IPS-18a (cell line): ENCODE measurements around the gene P2RX7.

Experiments used
- H3K27ac ChIP-seq: one replicate; pipeline ENCODE4 v1.5.1; 2013; ENCODE audit warnings: low read length
- H3K27me3 ChIP-seq: one replicate; pipeline ENCODE4 v1.6.1; 2013; ENCODE audit warnings: mild to moderate bottlenecking, low read length; ENCODE audit not compliant: control insufficient read depth, insufficient read depth
- H3K36me3 ChIP-seq: one replicate; pipeline ENCODE4 v1.6.1; 2013; ENCODE audit warnings: low read depth, low read length; ENCODE audit not compliant: control insufficient read depth
- H3K4me1 ChIP-seq: one replicate; pipeline ENCODE4 v1.6.1; 2013; ENCODE audit warnings: low read depth, low read length; ENCODE audit not compliant: control insufficient read depth
- H3K4me3 ChIP-seq: one replicate; pipeline ENCODE4 v1.5.1; 2013; ENCODE audit warnings: low read length
- H3K9ac ChIP-seq: one replicate; pipeline ENCODE4 v1.6.1; 2013; ENCODE audit warnings: mild to moderate bottlenecking, low read length, moderate library complexity
- H3K9me3 ChIP-seq: one replicate; pipeline ENCODE4 v1.6.1; 2013; ENCODE audit warnings: low read depth, low read length; ENCODE audit not compliant: control insufficient read depth

P2RX7 gene

GRCh38 chr12:121182222-121182893 is 49.7 kb downstream of the P2RX7 start:
- Histone ChIP-seq H3K9me3 (no peaks in the 10 kb centered on the region), H3K36me3 (no peaks in the 10 kb centered on the region), H3K27ac (no peak overlapping the region), H3K4me1 (no peaks in the 10 kb centered on the region), H3K27me3 (no peaks in the 10 kb centered on the region), H3K4me3 (no peak overlapping the region), H3K9ac (no peak overlapping the region)

- Histone ChIP-seq H3K27me3 (no peaks in the 10 kb centered on the region), H3K4me3 (no peak overlapping the region), H3K9ac (no peak overlapping the region), H3K4me1 (no peaks in the 10 kb centered on the region), H3K9me3 (no peaks in the 10 kb centered on the region), H3K36me3 (no peaks in the 10 kb centered on the region), H3K27ac (no peak overlapping the region)
These were observed 51.7 kb downstream of the P2RX7 start for GRCh38 chr12:121184425-121184824.

GRCh38 chr12:121184984-121185889 is 52.6 kb downstream of the P2RX7 start:
- no peaks in the 10 kb centered on the region for H3K9me3 ChIP-seq
- H3K9ac ChIP-seq, result no peak overlapping the region
- no peaks in the 10 kb centered on the region for H3K27me3 ChIP-seq
- H3K4me1 ChIP-seq, result no peaks in the 10 kb centered on the region
- no peaks in the 10 kb centered on the region for H3K36me3 ChIP-seq
- no peak overlapping the region for H3K4me3 ChIP-seq
- H3K27ac ChIP-seq, result no peak overlapping the region

DNA sequence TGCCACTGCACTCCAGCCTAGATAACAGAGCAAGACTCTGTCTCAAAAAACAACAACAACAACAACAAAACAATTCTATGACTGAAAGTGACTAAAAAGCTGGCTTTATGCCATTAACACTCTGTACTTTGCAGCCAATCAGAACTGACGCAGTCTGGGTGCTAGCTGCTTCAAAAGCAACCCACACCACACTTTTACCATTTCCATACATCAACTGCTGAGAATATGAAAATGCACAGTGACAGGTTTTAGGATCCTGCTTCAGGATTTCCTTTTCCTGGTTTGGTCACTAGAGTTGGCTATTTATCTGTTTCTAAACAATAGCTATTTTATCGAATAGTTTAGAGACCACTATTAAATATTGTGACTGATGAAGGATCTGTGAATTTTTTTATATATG is 54.1 kb downstream of the P2RX7 start:
- Histone ChIP-seq H3K9ac (no peak overlapping the region), H3K36me3 (no peaks in the 10 kb centered on the region), H3K27ac (no peak overlapping the region), H3K4me1 (no peaks in the 10 kb centered on the region), H3K27me3 (no peaks in the 10 kb centered on the region), H3K4me3 (no peak overlapping the region), H3K9me3 (no peaks in the 10 kb centered on the region)

DNA sequence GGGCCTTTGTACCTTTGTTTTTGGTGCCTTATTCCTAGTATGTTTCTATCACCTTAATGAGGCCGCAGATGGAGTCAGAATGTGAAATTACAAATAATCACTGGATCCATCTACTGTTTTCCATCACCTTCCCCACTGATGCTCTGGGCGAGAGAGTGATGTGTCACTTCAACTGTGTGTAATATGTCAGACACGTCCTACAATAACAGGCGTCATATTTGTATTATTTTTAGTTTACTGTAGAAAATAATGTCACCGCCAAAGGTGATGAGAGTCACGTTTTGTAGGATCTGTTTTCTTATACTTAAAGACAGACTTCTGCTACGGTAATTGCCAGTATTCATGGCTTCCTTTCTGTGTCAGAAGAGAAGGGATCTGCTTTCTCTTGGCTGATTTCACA is 54.8 kb downstream of the P2RX7 start:
- H3K27ac ChIP-seq, result no peak overlapping the region
- H3K27me3 ChIP-seq, result no peaks in the 10 kb centered on the region
- no peaks in the 10 kb centered on the region for H3K9me3 ChIP-seq
- H3K4me3 ChIP-seq, result no peak overlapping the region
- no peaks in the 10 kb centered on the region for H3K36me3 ChIP-seq
- no peak overlapping the region for H3K9ac ChIP-seq
- no peaks in the 10 kb centered on the region for H3K4me1 ChIP-seq

GRCh38 chr12:121188227-121188626 is 55.6 kb downstream of the P2RX7 start:
- H3K27me3 ChIP-seq, result no peaks in the 10 kb centered on the region
- no peak overlapping the region for H3K9ac ChIP-seq
- no peaks in the 10 kb centered on the region for H3K36me3 ChIP-seq
- H3K4me3 ChIP-seq, result no peak overlapping the region
- H3K9me3 ChIP-seq, result no peaks in the 10 kb centered on the region
- no peaks in the 10 kb centered on the region for H3K4me1 ChIP-seq
- H3K27ac ChIP-seq, result no peak overlapping the region

- Histone ChIP-seq H3K9ac (no peak overlapping the region), H3K36me3 (no peaks in the 10 kb centered on the region), H3K4me3 (no peak overlapping the region), H3K27me3 (no peaks in the 10 kb centered on the region), H3K27ac (no peak overlapping the region), H3K4me1 (no peaks in the 10 kb centered on the region), H3K9me3 (no peaks in the 10 kb centered on the region)
These were observed 56.5 kb downstream of the P2RX7 start for GRCh38 chr12:121189131-121189530.

DNA sequence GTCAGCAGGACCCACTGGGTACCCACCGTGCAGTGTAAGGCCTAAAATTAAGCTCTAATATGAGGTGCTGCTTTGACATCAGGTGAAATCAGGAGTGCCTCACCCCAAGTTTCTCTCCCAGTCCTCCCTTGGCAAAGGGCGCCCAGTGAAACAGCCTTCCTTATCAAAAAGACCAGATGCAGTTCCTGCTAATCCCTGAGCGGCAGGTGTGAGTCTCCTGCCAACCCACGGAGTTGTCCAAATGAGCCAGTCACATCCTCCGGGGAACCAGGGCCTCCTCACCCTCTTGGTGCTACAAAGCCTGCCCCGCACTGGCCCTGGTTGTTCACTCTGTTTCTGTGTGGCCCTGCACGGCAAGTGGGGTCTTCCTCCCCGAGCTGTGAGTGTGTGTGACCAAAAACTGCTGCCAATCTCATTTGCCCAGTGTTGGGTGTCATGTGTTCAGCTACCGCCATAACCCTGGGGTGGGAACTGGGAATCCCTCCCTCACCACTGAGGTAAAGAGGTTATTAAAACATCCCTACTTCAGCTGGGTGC is 57.0 kb downstream of the P2RX7 start:
- no peak overlapping the region for H3K4me3 ChIP-seq

GRCh38 chr12:121190523-121191031 is 57.9 kb downstream of the P2RX7 start:
- H3K9ac ChIP-seq, result no peak overlapping the region
- no peak overlapping the region for H3K4me3 ChIP-seq
- H3K36me3 ChIP-seq, result no peaks in the 10 kb centered on the region
- H3K27me3 ChIP-seq, result no peaks in the 10 kb centered on the region
- H3K4me1 ChIP-seq, result no peaks in the 10 kb centered on the region
- no peaks in the 10 kb centered on the region for H3K9me3 ChIP-seq
- no peak overlapping the region for H3K27ac ChIP-seq

More for the DNA sequence above, 57.0 kb downstream of the P2RX7 start:
- Histone ChIP-seq H3K27ac (no peak overlapping the region), H3K36me3 (no peaks in the 10 kb centered on the region), H3K4me1 (no peaks in the 10 kb centered on the region), H3K9ac (no peak overlapping the region), H3K27me3 (no peaks in the 10 kb centered on the region), H3K9me3 (no peaks in the 10 kb centered on the region)

GRCh38 chr12:121191151-121191550 is 58.5 kb downstream of the P2RX7 start:
- Histone ChIP-seq H3K9ac (no peak overlapping the region), H3K4me3 (no peak overlapping the region), H3K27ac (no peak overlapping the region), H3K27me3 (no peaks in the 10 kb centered on the region), H3K4me1 (no peaks in the 10 kb centered on the region), H3K9me3 (no peaks in the 10 kb centered on the region), H3K36me3 (no peaks in the 10 kb centered on the region)

DNA sequence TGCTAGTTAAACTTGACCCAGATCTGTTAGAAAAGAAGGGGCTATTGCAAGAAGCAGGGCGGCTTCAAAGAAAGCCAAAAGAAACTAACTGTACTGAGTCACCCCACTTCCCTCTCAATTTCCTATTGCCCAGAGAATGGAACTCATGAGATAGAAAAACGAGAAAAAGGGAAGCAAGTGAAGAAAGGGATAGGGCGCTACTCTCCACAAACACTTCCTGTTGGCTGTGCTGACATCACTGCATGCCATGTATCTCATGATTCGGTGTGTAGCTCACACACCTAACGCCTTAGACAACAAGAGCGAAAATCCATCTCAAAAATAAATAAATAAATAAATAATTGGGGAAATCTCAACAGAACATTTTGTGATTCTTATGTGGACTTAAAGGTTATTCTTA is 64.2 kb downstream of the P2RX7 start:
- H3K27ac ChIP-seq, result no peak overlapping the region
- no peaks in the 10 kb centered on the region for H3K27me3 ChIP-seq
- no peaks in the 10 kb centered on the region for H3K36me3 ChIP-seq

More for the DNA sequence above, 64.2 kb downstream of the P2RX7 start:
- Histone ChIP-seq H3K4me1 (no peaks in the 10 kb centered on the region), H3K4me3 (no peak overlapping the region), H3K9ac (no peak overlapping the region), H3K9me3 (no peaks in the 10 kb centered on the region)
